ENCODE data around the gene NPSR1.
"Not testable (repeated sequence)": the region's sequence is repeated elsewhere in the genome, so short reads cannot be mapped to it uniquely, and the experiment has no call there.

Gene NPSR1

DNA sequence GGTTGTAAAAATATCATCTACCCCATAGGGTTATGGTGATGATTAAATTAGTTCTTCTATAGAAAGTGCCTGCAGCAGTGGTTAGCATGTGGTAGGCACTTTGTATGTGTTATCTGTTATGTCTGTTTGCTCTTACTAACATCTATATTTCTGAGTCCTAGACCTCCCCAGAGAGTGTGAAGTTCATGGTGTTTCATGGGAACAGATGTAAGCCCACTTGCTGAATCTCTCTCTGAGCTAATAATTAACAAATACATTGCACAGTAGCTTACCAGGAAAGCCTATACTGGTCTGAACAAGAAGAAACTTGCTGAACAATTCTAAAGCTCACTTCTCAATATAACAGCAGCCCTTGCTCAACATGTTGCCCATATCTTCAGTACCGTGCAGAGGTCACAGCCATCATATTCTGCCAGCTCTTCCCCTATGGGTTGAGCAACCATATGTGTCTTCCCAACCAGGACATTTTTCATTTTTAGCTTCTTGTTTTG lies 100.1 kb downstream of the NPSR1 start:
- no peak for DNase-seq (ENCODE audit: low read depth)

DNA sequence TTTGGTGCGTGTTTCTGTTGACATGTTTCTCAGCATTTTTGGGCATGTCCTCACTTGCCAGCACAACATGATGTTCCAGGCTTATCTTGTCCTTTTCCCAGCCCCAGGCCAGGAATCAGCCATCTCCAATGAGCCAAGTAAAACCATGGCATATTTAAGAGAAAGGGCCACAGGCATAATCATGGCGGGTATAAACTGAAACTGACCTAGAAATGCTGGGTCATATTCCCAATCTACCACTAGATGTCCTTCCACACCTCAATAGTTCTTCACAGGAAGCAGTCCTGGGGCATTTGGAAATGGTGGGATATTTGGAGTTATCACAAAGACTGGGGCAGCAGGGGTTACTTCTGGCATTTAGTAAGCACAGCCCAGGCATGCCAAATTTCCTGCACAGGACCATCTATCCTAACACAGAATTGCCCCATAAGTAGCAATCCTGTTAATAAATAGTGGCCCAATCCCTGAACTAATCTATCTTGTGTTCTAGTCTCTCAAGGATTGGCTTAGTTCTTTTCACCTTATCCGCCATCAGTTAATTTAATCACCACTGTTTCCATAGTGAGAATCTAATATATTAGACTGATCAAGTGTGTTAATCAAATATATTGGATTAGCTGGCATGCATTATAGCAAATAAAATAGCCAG lies 101.6 kb downstream of the NPSR1 start:
- peak; percentile 0 for DNase-seq (ENCODE audit: low read depth)

DNA sequence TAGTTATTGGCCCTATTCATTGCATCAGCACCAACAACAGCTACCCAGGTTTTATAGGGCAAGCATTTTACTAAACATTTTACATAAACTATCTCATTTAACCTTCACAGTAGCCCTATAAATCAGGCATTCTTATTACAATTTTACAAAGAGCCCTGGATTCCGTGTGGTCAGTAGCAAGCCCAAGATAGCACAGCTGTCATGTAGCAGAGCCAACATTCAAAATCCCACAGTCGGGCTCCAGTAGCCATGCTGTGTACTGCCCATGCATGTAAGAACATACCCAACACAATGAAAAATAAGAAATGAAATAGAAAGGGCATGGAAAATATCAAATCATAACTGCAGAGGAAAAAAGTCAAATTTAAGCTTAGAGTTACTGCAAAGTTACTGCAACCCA lies 102.3 kb downstream of the NPSR1 start:
- DNase-seq (ENCODE audit: low read depth) = no peak

DNA sequence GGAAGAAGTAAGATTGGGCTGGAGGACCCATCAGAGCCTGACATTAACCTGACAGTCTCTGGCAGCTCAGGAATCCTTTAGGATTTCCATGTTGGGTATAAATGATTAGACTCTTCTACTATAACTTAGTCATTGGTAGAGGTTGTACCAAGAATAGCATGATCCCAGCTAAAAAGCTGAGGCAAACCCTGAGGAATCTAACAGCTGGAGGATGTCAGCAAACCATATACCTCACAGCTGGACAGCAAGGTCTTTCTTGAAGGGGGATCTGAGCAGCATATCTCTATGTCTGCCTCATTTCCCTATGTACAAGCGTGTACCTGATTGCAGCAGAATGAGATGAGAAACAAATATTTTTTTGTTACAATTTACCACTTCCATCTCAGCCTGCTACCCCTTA lies 103.2 kb downstream of the NPSR1 start:
- no peak for DNase-seq (ENCODE audit: low read depth)

DNA sequence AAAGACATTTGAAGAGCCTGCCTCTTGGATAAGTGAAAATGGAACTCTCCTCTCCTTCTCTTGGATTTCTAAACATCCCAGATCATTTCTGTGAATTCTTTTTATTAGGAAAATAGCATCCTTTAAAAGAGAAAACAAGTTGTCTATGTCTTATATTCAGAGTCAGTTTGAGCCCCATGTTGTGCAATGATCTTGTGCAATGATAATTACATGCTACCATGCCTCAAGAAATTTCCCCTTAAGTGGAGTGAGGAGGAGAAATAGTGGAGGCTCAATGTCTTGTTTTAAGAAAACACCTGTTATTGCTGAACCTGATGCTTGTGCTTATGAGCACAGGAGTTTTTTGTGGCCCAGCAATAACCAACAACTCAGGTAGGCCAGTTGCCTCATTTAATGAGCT lies 103.6 kb downstream of the NPSR1 start:
- no peak for DNase-seq (ENCODE audit: low read depth)

DNA sequence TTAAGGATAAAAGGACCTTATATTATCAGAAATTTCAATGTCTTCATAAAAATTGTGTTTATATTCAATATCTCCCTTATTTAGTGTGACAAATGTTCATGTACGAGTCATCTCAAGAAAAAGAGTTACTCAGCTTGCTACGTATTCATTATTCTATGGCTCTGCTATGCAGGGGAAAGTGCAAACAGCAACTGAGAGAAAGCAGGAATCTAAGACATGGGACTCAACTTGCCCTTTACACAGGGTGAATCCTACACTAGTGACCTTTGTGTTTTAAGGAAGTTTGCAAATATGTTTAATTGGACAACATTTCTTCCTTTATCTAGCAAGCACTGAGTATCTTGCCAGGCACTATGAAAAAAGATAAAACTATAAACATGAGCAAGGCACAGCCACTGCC lies 104.7 kb downstream of the NPSR1 start:
- DNase-seq (ENCODE audit: low read depth) = no peak

DNA sequence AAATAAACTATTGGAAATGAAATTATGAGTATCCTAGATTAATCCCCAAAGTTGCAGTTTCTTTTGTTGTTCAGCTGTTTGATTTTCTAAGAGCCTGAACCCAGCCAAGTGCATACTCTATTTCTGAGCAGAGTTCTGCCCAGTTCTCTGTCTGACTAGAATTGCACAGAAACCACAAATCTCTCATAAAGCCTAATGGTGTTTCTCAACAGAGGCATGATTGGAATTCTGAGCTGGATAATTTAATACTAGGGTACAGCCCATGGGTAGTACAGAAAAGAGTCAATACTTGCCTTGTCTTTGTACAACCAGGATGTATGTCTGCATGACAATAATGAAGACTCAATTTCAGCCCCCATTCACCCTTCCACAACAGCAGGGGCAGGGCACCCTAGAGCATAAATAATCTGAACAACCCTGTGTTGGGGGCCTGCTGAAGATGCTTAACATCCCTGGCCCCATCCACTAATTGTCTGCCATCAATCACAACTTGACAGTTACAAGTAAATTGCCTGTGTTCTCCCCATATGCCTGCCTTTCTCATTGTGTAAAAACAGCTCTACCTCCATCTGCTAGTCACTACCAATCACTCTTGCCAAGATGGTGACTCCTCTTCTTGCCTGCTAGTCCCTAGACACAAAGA lies 114.4 kb downstream of the NPSR1 start:
- DNase-seq (ENCODE audit: low read depth) = no peak

DNA sequence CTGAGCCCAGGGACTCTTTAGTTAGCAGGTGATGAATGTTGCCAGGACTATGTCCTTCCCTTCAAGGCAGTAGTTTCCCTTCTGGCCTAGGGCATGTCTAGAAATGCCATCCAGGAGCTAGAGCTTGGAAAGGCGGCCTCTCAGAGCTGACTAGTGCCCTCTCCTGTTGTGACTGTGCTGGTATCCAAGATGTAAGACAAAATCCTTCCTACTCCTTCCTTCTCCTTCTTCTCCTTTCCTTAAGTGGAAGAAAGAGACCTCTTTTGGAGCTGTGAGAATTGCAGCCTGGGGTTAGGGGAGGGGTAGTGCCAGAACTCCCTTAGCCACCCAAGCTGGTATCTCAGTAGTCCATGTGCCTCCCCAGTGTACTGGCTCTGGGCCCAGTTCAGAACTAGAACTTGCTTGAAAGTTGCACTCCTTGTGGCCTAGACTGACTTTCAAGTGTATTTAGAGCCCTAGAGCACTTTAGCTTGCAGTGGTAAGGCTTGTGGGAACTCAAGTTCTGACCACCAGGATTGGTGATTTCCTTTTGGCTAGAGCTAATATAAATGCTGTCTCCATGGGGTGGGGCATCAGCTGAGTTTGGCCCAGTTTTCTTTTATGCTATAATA lies 118.8 kb downstream of the NPSR1 start:
- DNase-seq (ENCODE audit: low read depth) = no peak

DNA sequence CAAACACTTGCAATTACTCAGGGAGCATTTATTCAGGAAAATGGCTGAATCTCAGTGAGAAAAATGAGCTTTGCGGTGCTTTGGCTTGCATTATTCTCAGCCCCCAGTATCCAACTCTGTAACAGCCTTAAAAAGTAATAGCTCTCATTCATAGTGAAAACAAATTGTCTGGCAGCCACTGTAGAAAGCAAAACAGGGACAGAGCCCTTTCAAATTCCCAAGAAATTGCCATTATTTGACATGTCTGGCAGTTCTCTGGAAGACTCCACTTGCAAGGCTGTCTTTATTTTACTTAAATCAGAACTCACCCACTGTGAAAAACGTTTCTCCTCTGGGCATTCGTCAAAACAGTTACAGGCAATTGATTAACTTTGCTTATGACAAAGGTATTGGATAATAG lies 122.5 kb downstream of the NPSR1 start:
- DNase-seq (ENCODE audit: low read depth) = no peak

DNA sequence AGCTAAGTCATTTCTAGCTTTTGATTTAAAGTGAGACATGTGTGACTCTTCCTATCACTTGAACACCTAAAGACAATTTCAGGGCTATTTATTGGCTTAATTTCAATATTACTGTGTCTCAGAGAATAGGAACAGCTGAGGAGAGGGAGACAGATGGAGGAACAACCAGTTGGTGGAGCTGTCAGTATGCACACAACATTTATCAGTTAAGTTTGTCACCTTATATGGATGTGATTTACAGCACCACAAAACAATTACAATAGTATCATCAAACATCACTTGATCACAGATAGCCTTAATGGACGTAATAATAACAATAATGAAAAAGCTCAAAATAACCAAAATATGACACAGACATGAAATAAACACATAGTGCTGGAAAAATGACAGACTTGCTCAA lies 129.6 kb downstream of the NPSR1 start:
- no peak for DNase-seq (ENCODE audit: low read depth)

DNA sequence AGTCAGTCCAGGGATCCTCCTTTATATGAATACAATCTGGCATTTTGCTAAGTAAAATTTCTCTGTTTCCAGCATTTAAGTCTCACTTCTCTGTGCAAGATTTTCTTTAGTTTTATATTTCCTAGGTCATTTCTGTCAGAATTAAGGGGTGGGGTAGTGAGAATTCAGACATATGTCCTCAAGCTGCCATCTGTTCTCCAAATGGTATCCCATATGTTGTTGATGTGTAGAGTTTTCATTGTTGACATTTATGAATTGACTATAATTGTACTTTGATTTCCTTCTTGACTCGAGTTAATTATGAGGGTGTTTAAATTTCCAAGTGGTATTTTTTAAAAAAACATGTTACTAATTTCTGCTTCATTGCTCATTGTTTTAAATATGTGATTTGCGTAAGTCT lies 148.8 kb downstream of the NPSR1 start:
- no peak for DNase-seq (ENCODE audit: low read depth)

DNA sequence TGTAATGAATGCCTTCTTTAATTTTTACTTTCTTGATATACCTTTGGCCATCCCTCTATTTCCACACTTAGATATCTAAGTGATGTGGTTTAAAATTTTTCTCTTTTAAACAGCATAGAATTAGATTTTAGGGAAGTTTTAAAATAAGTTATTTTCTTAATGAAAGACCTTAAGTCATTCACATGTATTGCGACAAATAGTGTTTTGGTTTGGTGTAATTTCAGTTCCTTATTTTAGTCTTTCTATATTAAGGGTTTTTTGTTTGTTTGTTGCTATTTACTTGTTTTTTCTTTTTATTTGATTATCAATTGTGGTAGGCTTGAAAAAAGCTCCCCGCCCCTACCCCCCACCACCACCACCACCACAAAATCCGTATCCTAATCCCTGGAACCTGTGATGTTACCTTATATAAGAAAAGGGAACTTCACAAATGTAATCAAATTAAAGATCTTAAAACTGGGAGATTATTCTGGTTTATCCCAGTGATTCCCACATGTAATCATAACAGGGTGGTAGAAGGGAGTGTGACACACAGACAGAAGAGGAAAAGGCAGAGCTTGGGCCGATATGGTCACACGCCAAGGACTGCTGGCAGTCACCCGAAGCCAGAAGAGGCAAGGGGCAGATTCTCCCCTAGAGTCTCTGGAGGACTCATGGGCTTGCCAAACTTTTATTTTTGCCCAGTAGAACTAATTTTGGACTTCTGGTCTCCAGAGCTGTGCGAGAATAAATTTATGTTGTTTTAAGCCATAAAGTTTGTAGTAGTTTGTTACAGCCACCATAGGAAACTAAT lies 149.7 kb downstream of the NPSR1 start:
- DNase-seq (ENCODE audit: low read depth) = no peak

DNA sequence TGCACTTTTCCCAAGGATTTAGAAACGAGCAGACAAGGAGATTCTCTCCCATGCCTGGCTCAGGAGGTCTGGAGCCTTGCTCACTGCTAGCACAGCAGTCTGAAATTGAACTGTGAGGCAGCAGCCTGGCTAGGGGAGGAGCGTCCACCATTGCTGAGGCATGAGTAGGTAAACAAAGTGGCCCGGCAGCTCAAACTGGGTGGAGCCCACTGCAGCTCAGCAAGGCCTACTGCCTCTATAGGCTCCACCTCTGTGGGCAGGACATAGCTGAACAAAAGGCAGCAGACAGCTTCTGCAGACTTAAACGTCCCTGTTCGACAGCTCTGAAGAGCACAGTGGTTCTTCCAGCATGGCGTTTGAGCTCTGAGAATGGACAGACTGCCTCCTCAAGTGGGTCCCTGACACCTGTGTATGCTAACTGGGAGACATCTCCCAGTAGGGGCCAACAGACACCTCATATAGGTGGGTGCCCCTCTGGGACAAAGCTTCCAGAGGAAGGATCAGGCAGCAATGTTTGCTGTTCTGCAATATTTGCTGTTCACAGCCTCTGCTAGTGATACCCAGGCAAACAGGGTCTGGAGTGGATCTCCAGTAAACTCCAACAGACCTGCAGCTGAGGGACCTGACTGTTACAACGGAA lies 156.3 kb downstream of the NPSR1 start:
- not testable (repeated sequence) for DNase-seq (ENCODE audit: low read depth)

DNA sequence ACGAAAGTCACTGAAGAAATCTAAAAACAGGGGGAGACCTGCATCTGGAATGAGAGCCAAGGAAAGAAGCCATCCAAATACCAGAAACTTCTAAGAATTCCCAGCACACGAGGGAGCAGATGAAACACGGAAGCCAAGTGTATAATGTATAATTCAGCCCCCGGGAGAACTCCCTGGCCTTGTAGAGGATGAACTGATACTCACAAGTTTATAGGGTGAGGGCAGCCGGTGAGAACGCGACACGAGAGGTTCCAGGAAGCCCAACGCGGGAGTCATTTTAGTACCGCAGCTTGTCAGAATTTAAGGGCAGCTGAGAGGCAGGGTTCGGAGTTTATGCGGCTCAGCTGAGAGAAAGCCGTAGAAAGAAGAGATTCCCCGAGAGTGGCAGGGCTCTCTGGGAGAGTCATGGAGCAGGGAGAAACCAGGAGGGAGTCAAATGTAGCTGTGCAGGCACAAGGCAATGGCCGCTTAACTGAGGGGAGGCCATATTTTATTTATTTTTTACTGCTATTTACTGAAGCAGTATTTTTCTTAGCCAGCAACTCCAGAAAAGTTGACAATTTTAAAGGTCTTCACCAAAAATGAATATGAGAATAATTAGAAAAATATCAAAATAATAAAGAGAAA lies 164.0 kb downstream of the NPSR1 start:
- DNase-seq (ENCODE audit: low read depth) = no peak

DNA sequence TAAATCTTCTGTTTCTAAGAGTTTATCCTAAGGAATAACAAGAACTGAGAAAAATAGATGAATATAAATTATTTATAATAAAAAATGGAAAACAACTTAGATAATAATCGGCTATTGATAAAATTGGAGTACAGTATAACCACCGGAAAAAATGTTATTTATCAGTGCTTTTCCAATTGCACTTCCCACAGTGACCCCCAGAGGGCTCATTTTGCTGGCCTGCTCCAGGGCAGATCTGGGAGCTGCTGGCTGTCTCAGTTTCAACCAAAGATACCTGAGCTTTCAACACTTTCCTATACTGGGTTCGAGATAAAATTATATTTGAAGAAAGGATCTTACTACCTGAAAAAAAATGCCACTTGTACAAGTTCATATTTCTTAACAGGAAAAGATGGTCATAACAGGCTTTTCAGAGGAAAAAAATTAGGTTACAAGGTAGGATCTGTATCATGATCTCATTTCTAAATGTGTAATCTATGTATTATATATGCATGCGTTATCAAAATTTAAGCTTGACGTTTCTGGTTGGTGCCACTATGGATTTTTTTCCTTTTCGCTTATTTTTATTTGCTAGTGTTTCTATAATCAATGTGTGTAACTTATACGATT lies 165.7 kb downstream of the NPSR1 start:
- DNase-seq (ENCODE audit: low read depth) = no peak

DNA sequence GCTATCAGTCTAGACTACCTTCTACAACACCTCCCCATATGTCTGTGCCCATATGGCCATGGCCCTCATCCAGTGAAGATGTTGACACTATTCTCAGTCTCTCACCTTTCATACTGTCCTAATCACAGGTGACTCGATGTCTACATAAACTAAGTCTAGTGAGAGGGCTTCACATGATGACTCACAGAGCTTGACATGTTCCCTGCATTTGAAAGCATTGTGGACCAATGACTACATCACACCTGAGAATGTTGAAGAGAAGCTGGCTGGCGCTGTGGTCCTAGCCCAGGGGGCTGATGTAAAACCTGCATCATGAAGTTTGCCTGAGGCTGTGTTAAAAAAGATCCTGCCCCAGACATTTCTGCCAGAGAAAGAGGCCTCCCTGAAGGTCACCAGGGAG lies 167.2 kb downstream of the NPSR1 start:
- DNase-seq (ENCODE audit: low read depth) = no peak

DNA sequence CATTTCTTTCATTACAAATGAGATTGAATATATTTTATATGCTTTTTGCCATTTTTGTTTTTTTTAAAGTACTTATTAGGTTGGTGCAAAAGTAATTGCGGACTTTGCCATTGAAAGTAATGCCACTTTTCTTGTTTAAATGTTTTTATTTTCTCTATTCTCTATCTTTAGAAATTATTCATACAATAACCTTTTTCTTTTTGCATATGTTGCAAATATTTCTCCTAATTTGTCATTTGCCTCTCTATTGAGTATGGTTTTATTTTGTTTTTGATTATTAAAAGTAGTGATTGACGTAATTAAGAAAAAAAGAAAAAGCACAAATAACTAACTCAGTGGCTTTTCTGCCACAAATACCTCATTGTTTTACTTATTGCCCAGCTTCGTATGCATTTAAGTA lies 172.4 kb downstream of the NPSR1 start:
- DNase-seq (ENCODE audit: low read depth) = no peak

DNA sequence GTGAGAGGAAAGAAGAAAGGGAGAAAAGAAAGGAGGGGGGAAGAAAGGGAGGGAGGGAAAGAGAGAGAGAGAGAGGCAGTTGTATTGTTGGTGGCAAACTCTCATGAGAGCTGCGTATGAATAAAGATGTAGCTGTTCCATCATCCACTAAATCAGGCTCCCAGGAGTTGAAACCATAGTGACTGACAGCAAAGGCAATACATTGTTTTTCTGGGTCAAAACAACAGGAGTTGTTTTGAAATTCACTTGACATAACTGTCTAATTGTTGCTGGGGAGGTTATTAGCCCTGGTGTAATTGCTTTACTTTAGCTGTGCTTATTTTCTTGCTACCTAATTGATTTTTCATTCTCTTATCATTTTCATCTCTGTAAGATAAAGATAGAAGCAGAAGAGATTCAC lies 173.4 kb downstream of the NPSR1 start:
- no peak for DNase-seq (ENCODE audit: low read depth)

DNA sequence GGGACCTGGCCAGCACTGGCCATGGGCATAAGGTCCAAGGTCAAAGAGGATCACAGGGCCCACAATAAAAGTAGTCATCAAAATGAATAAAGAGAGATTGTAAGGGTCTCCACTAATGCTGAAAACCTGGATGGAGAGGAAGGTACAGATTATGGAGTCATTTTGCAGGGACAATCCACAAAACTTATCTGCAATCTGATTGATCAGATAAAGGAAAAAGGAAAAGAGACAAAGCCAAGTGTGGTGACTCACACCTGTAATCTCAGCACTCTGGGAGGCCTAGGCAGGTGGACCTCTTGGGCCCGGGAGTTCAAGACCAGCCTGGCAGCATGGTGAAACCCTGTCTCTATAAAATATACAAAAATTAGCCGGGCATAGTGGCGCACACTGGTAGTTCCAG lies 174.0 kb downstream of the NPSR1 start:
- DNase-seq (ENCODE audit: low read depth) = no peak

DNA sequence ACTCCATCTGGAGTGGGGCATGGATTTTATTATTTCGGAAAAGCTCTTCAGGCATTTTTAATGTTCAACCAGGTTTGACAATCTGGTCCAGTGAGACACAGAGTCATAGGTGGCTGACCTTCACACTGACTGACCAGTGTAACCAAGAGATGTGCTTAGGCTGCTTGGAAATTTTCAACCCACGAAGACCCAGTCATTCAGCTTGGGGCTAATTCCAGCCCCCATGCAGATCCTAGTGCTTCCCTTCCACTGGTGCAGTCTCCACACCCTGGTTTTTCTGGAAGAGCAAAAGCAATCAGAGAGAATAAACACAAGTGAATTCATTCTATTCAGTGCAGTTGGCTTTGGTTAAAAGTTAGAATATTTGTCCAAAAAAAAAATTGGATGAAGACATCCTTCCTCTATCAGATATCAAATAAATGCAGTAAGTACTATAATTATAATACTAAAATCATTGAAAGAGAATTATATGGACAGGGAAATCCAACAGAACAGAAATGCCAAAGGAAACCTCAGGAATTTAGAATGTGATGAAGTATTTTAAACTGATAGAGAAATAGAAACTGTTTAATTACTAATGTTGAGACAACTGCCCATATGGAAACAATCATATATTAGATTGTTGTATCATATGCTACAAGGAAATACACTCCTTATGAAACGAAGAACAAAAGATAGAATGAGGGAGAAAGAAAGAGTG lies 178.0 kb downstream of the NPSR1 start:
- DNase-seq (ENCODE audit: low read depth) = no peak

DNA sequence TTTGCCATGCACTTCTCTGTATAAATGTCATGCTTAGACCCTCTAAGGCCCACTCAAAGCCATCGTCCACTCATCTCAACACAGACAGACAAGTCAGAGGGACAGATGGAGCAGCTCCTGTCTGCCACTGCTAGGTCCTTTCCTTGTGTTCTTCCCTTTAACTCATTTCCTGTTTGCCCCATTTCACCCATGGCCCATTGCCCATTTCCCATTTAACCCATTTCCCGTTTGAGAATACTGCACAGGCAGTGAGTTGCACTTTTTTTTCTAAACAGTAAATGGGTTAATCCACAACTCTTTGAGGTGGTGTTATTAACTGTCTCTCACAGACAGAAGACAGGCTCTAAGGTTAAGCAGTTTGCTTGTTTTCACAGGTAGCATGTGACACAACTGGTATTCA lies 179.3 kb downstream of the NPSR1 start:
- no peak for DNase-seq (ENCODE audit: low read depth)

All from CMK (cell line).